GM10266 (cell line): Measurements from ENCODE around the gene FAM222A.

ENCODE experiments used
- DNase-seq: peaks from one replicate; pipeline ENCODE4 v3.0.0; 2012; ENCODE audit errors: extremely low spot score
- TF ChIP-seq, protein P1 (sequence below): IDR thresholded peaks from 2 replicates; pipeline ENCODE4 v1.5.1; 2012; ENCODE audit warnings: mild to moderate bottlenecking, low read depth; ENCODE audit not compliant: control insufficient read depth, insufficient read depth; ENCODE audit errors: missing control alignments

FAM222A gene

DNA sequence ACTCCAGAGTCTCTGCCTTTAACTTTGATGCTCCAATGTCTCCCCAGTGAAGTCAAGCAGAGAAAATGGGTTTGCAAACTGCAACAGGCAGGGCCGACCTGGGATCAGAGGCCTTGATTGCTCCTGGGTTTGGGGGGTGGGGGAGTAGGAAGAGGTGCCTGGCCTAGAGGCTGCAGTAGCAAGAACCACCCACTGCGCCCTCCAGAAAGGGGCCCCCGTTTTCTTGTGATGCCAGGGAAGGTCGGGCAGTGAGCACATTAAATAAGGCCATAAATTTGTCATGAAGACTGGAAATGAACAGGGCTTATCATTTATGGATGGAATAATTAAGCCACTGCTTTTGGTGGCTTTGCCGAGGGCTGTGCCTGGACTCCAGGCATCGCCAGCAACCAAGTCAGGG is 38.2 kb upstream of the FAM222A start:
- TF ChIP-seq, protein P1, sequence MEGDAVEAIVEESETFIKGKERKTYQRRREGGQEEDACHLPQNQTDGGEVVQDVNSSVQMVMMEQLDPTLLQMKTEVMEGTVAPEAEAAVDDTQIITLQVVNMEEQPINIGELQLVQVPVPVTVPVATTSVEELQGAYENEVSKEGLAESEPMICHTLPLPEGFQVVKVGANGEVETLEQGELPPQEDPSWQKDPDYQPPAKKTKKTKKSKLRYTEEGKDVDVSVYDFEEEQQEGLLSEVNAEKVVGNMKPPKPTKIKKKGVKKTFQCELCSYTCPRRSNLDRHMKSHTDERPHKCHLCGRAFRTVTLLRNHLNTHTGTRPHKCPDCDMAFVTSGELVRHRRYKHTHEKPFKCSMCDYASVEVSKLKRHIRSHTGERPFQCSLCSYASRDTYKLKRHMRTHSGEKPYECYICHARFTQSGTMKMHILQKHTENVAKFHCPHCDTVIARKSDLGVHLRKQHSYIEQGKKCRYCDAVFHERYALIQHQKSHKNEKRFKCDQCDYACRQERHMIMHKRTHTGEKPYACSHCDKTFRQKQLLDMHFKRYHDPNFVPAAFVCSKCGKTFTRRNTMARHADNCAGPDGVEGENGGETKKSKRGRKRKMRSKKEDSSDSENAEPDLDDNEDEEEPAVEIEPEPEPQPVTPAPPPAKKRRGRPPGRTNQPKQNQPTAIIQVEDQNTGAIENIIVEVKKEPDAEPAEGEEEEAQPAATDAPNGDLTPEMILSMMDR: no peak
- DNase-seq: no peak

DNA sequence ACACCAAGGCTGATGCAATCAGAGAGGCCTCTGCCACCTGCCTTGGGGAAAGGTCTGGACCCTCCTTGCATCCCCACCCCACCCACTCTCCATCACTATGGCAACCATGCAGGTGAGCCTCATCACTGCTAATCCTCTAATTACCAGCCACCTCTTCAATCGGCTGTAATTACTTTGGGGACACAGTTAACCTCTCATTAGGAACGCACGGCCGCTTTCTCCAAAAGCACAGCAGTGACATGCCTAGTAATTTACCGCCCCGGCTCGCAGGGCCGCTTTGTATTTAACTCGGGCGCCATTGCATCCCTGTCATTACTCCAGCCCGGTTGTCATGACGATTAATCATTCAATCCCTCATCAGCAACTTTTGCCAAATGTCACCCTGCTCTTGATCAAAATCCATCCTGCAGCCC is 36.3 kb upstream of the FAM222A start:
- TF ChIP-seq, protein P1: no peak

DNA sequence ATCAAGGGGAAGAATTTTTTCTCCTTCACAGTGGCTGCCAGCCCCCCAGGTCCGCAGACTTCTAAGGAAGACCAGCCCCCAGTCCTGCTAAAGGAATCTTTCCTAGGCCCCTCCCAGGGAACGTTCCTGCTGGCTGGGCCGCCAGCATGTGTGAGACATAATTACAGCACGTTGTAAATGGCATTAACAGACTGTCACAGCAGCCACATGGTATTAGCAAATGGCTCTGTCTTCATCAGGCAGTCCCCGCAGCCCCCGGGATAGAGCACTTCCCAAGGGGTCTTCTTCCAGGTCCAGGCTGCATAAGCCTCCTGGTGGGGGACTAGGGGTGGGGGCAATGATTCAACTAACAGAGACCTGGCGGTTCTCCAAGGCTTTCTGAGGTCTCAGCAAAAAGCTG is 34.9 kb upstream of the FAM222A start:
- DNase-seq: no peak
- TF ChIP-seq, protein P1: no peak

More for the DNA sequence above, 36.3 kb upstream of the FAM222A start:
- no peak for DNase-seq

DNA sequence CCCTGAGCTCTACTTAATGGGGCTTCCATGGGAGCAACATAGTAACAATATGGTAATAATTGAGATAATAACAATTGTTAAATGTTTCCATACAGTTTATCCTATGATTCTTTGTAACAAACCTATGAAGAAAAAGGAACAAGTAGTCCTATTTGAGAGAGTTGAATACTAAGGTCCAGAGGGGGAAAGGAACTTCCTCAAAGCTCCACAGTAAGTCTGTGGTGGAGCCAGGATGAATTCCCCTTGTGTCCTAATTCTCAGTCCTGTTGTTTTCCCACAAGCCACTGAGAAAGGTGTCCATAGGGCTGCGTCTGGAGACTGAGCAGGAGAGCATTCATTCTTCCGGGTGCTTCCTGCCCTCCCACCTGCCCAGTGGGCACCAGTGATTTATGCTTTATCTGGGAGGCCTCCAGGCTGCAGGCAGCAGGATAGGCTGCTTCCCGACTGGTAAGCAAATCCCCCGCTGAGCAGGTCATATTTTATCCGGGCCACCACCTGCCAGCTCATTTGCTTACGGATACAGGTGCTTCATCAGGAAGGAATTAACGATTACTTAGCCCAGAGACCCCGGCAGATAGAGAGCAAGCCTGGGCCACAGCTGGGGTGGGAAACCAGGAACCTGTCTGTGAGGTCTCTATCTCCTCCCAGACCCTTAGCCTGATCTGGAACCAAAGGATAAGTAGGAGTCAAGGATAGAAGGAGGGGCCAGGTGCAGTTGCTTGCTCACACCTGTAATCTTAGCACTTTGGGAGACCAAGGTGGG is 33.9 kb upstream of the FAM222A start:
- TF ChIP-seq, protein P1: no peak

DNA sequence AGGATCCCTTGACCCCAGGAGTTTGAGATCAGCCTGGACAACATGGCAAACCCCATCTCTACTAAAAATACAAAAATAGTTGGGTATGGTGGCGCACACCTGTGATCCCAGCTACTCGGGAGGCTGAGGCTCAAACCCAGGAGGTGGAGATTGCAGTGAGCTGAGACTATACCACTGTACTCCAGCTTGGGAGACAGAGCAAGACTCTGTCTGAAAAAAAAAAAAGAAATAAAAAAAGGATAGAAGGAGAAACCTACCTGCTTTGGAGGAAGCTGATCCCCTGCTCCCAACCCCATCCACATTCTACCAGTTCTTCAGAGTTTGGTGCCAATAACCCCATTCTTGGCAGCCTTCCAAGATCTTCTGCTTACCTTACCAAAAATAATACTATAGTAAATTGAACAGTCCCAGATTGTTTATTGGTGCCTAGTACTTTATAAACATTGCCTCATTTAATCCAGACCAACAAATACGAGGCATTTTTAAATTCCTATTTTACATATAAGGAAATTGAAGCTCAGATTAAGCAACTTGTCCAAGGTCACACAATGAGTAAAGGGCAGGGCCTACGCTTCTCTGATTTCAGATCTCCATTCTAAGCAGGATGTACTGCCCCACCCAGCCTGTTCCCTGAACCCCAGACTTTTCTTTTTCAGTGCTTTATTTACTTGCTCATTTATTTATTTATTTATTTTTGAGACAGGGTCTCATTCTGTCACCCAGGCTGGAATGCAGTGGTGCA is 33.2 kb upstream of the FAM222A start:
- TF ChIP-seq, protein P1: no peak
- no peak for DNase-seq

More for the DNA sequence above, 33.9 kb upstream of the FAM222A start:
- no peak for DNase-seq

DNA sequence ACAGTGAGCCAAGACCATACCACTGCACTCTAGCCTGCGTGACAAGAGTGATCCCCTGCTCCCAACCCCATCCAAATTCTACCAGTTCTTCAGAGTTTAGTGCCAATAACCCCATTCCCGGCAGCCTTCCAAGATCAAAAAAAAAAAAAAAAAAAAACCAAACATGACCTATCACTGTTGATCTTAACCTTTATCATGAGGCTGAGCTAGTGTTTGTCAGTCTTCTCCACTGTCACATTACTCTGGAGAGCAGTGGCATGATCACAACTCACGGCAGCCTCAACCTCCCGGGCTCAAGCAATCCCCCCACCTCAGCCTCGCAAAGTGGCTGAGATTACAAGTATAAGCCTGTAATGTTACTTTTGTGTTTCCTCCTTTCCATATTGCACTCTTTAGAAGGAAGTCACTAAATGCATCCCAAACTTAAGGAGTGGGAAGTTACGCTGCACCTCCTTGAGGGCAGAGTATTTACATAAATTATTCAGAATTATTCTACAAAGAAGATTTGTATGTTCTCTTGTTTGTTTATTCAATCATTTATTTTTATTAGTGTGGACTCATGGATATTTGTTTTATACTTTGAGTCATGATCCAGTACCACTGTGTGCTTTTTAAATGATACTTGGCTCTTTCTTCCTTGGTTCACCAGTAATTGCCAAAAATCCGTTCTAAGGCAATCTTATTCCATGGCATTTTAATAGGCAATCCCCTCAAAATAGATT is 31.5 kb upstream of the FAM222A start:
- DNase-seq: no peak
- TF ChIP-seq, protein P1: no peak
